PC-9 (cell line): ENCODE measurements around the gene GLCE. TPM values are rescaled to one million over a fixed set of nuclear protein-coding genes. Genes with fewer than 3 reads are reported as not detected.
"Not testable (repeated sequence)": the region's sequence is repeated elsewhere in the genome, so short reads cannot be mapped to it uniquely, and the experiment has no call there.

Source experiments
- BruUV-seq: library from RNA; stranded (reverse); fragments of 400-500 nt; replicated peaks from 2 replicates; lab custom pipeline; 2021; lab: Mats Ljungman, UMichigan
- CTCF ChIA-PET: fragments of 300-600 bp; sonication (Branson Sonifier 250); formaldehyde crosslinking; loops from one replicate; lab custom pipeline; 2022; ENCODE audit warnings: antibody characterized with exemption; lab: Charles Lee
- POLR2A ChIA-PET: fragments of 300-600 bp; sonication (Branson Sonifier 250); formaldehyde crosslinking; loops from one replicate; lab custom pipeline; 2022; ENCODE audit warnings: antibody characterized with exemption; ENCODE audit not compliant: unreplicated experiment; lab: Charles Lee
- DNase-seq, 2 experiments: peaks; one replicate each; pipeline versions ENCODE4 v3.0.0 to v3.0.0-alpha.2; 2015 to 2022; ENCODE audit warnings: mixed read lengths in 1 of 2
- H2AFZ ChIP-seq: fragments of 200-600 bp; sonication (generic); 2 replicates; pipeline ENCODE4 v1.8.1; 2017; ENCODE audit warnings: antibody characterized with exemption
- H3F3A ChIP-seq: fragments of 200-600 bp; sonication (generic); 2 replicates; pipeline ENCODE4 v1.8.1; 2017; ENCODE audit warnings: antibody characterized with exemption, mild to moderate bottlenecking, low read depth; ENCODE audit not compliant: insufficient read depth
- H3K27ac ChIP-seq: fragments of 200-600 bp; sonication (generic); 2 replicates; pipeline ENCODE4 v1.6.1; 2016; ENCODE audit warnings: mixed run types
- H3K27me3 ChIP-seq: fragments of 200-600 bp; sonication (generic); 2 replicates; pipeline ENCODE4 v1.6.1; 2016; ENCODE audit warnings: low read depth, mixed run types; ENCODE audit not compliant: insufficient read depth
- H3K36me3 ChIP-seq: fragments of 200-600 bp; sonication (generic); 2 replicates; pipeline ENCODE4 v1.6.1; 2016; ENCODE audit warnings: low read depth, mixed run types
- H3K4me1 ChIP-seq: fragments of 200-600 bp; sonication (generic); replicated peaks from 2 replicates; pipeline ENCODE4 v1.6.1; 2016; ENCODE audit warnings: mixed run types; ENCODE audit not compliant: insufficient read depth
- H3K4me2 ChIP-seq: fragments of 200-600 bp; sonication (generic); 2 replicates; pipeline ENCODE4 v1.6.1; 2017; ENCODE audit warnings: mixed run types
- H3K4me3 ChIP-seq: fragments of 200-600 bp; sonication (generic); 2 replicates; pipeline ENCODE4 v1.6.1; 2016; ENCODE audit warnings: mixed run types
- H3K79me2 ChIP-seq: fragments of 200-600 bp; sonication (generic); 2 replicates; pipeline ENCODE4 v1.6.1; 2017; ENCODE audit warnings: low read depth, mixed run types
- H3K9me2 ChIP-seq: fragments of 200-600 bp; sonication (generic); 2 replicates; pipeline ENCODE4 v1.8.1; 2017; ENCODE audit warnings: mild to moderate bottlenecking; ENCODE audit not compliant: insufficient read depth
- H3K9me3 ChIP-seq: fragments of 200-600 bp; sonication (generic); 2 replicates; pipeline ENCODE4 v1.8.1; 2016; ENCODE audit warnings: low read depth; ENCODE audit not compliant: insufficient read depth
- H4K20me1 ChIP-seq: fragments of 200-600 bp; sonication (generic); 2 replicates; pipeline ENCODE4 v1.8.1; 2017; ENCODE audit not compliant: insufficient read depth
- CTCF ChIP-seq: fragments of 200-600 bp; sonication (generic); conservative IDR thresholded peaks from 2 replicates; pipeline ENCODE4 v1.6.1; 2017; ENCODE audit warnings: mixed run types, antibody characterized with exemption, mild to moderate bottlenecking, moderate library complexity
- EZH2 ChIP-seq: fragments of 200-600 bp; sonication (generic); IDR thresholded peaks from 2 replicates; pipeline ENCODE4 v1.8.0; 2017; ENCODE audit warnings: antibody characterized with exemption, low read depth
- intact Hi-C: fragments of 100-400 bp; cut with micrococcal nuclease; formaldehyde crosslinking; loops from one replicate; pipeline ENCODE4 v1.10.0; 2022; ENCODE audit not compliant: unreplicated experiment
- total RNA-seq: library from RNA; stranded (reverse); gene quantifications from 2 replicates; pipeline ENCODE4 v1.2.3, GENCODE V29; 2021

Gene GLCE
- total RNA-seq, 1 experiment from 2014 or later, result 31.3 TPM

- Histone ChIP-seq H2AFZ (no peak overlapping the region), H3K4me1 (peaks cover 11% of the 10 kb centered on the region), H3K27ac (no peak overlapping the region), H3K27me3 (no peaks in the 10 kb centered on the region), H3K9me3 (no peaks in the 10 kb centered on the region), H3K4me2 (no peak overlapping the region), H3F3A (no peaks in the 10 kb centered on the region), H3K36me3 (no peaks in the 10 kb centered on the region), H3K4me3 (no peak overlapping the region), H3K9me2 (no peaks in the 10 kb centered on the region; the same call in 1 of the 2 replicates), H4K20me1 (no peaks in the 10 kb centered on the region), H3K79me2 (no peaks in the 10 kb centered on the region)
- intact Hi-C loops, result no loop called here
- TF ChIP-seq EZH2 (no peak), CTCF (no peak)
- ChIA-PET CTCF (no interaction called here), POLR2A (no interaction called here)
- no TSS peak for BruUV-seq
- DNase-seq, result no peak
These were observed 9.6 kb upstream of the GLCE start for GRCh38 chr15:69150841-69151240.

GRCh38 chr15:69153046-69153445 lies 7.4 kb upstream of the GLCE start:
- Histone ChIP-seq H2AFZ (no peak overlapping the region), H3K79me2 (no peaks in the 10 kb centered on the region), H3K27me3 (no peaks in the 10 kb centered on the region), H4K20me1 (no peaks in the 10 kb centered on the region), H3K4me1 (peaks cover 11% of the 10 kb centered on the region), H3K36me3 (no peaks in the 10 kb centered on the region), H3K4me3 (no peak overlapping the region), H3K9me2 (no peaks in the 10 kb centered on the region; the same call in 1 of the 2 replicates), H3K4me2 (no peak overlapping the region), H3K9me3 (no peaks in the 10 kb centered on the region), H3K27ac (no peak overlapping the region), H3F3A (no peaks in the 10 kb centered on the region)
- intact Hi-C loops, result no loop called here
- DNase-seq, result no peak
- TF ChIP-seq CTCF, result no peak
- TF ChIP-seq EZH2, result no peak
- ChIA-PET CTCF (no interaction called here), POLR2A (interaction anchor here (0.6 to 0.7 kb wide), 2 partner anchors 7 to 15 kb away, joined by 3 to 4 read pairs; partner anchors contain the start of gene GLCE)
- no TSS peak for BruUV-seq

- H3K4me3 ChIP-seq, result not testable (repeated sequence)
These were observed 6.8 kb upstream of the GLCE start for GRCh38 chr15:69153587-69153986.

GRCh38 chr15:69154078-69154477 lies 6.4 kb upstream of the GLCE start:
- TF ChIP-seq CTCF (no peak), EZH2 (no peak)
- BruUV-seq, result no TSS peak
- intact Hi-C loops, result no loop called here
- no peaks in the 10 kb centered on the region for H4K20me1 ChIP-seq
- no peak overlapping the region for H3K27ac ChIP-seq
- no peaks in the 10 kb centered on the region for H3K9me3 ChIP-seq
- no peaks in the 10 kb centered on the region for H3K36me3 ChIP-seq
- no peak overlapping the region for H2AFZ ChIP-seq
- no peaks in the 10 kb centered on the region for H3F3A ChIP-seq
- no peaks in the 10 kb centered on the region for H3K27me3 ChIP-seq
- H3K9me2 ChIP-seq, result no peaks in the 10 kb centered on the region; the same call in 1 of the 2 replicates
- H3K4me3 ChIP-seq, result no peak overlapping the region
- peaks cover 12% of the 10 kb centered on the region for H3K4me1 ChIP-seq
- no peaks in the 10 kb centered on the region for H3K79me2 ChIP-seq
- POLR2A ChIA-PET, result interaction anchor here (0.6 to 1.0 kb wide), 4 partner anchors 8 to 204 kb away, joined by 3 to 5 read pairs (median 4); no protein-coding TSS in a partner anchor
- CTCF ChIA-PET, result no interaction called here
- H3K4me2 ChIP-seq, result peak overlapping the region; percentile 28
- DNase-seq, result no peak

More at GRCh38 chr15:69153587-69153986, 6.8 kb upstream of the GLCE start:
- H4K20me1 ChIP-seq, BruUV-seq, H3K27ac ChIP-seq, H3K79me2 ChIP-seq, H3F3A ChIP-seq, H3K9me3 ChIP-seq, H3K36me3 ChIP-seq, CTCF ChIA-PET, intact Hi-C loops, H2AFZ ChIP-seq, H3K27me3 ChIP-seq, H3K4me2 ChIP-seq, DNase-seq, H3K9me2 ChIP-seq: not testable (repeated sequence)
- POLR2A ChIA-PET, result interaction anchor here (0.6 kb wide), 1 partner anchor 14 kb away, joined by 5 read pairs; no protein-coding TSS in a partner anchor
- peaks cover 11% of the 10 kb centered on the region for H3K4me1 ChIP-seq
